GM19043 (cell line): ENCODE results near the gene MRO.
A peak's percentile ranks its signal among the peaks of the same experiment; 100 is the strongest.
"Not testable (repeated sequence)": the region's sequence is repeated elsewhere in the genome, so short reads cannot be mapped to it uniquely, and the experiment has no call there.

ENCODE experiments used
- ATAC-seq: cut with Tn5 transposase; IDR thresholded peaks from one replicate; pipeline ENCODE4 v1.9.1; 2021; ENCODE audit warnings: low read depth; ENCODE audit not compliant: unreplicated experiment

MRO gene

DNA sequence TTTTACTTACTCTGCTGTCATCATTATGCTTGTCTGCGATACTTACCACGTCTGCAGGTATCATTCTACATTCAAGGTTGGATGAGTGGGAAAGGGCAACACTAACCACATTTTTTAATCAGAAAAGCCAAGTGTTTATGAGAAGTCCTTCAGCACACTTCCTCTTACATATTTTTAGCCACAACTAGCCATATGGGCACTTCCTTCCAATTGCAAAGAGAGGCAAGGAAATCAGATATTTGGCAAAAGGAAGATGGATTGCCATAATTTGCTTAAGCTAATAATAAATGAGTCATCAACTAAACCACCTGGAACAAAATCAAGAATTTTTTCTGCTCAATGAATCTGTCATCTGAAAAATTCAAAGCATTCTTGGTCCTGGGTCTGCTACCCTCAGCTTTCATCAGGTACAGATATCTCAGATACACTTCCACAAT is 16.7 kb upstream of the MRO start:
- no peak for ATAC-seq

DNA sequence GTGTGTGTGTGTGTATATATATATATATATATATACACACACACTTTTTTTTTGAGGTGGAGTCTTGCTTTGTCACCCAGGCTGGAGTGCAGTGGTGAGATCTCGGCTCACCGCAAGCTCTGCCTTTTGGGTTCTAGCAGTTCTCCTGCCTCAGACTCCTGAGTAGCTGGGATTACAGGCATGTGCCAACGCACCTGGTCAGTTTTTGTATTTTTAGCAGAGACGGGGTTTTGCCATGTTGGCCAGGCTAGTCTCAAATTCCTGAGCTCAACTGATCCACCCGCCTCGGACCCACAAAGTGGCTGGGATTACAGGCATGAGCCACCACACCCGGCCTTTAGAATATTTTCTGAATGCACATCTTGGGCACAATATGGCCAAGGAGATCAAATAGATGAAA is 13.7 kb upstream of the MRO start:
- not testable (repeated sequence) for ATAC-seq

DNA sequence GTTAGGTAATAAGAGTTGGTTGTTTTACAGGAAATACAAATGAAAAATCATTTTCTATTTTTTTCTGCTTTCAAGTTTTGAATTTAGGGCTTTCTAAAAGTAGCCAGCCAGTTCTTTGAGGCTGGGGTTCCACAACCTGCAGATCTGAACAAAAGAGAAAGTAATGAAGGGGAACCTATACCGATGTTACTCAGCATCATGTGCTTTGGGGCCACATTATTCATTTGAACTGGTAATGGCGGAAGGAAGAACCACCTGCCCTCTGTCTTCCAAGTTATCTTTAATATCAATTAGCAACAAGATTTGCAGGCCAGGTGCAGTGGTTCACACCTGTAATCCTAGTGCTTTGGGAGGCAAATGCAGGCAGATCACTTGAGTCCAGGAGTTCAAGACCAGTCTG is 12.9 kb upstream of the MRO start:
- peak; percentile 54 for ATAC-seq

DNA sequence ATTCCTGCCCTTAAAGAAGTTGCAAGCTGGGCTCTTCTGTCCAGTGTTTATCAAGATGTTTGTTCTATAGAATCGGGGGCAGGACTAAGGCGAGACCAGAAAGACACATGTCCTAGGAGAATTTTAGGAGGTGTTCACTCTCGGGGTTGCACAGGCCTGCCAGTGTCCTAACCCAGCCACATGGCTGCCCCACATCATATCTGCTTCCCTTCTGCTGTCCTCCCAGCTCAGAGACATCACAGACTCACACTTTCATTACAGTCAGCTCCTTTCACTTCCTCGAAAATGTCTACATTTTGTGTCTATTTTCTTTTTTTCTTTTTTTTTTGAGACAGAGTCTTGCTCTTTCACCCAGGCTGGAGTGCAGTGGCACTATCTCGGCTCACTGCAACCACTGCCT is 10.7 kb upstream of the MRO start:
- ATAC-seq, result no peak

DNA sequence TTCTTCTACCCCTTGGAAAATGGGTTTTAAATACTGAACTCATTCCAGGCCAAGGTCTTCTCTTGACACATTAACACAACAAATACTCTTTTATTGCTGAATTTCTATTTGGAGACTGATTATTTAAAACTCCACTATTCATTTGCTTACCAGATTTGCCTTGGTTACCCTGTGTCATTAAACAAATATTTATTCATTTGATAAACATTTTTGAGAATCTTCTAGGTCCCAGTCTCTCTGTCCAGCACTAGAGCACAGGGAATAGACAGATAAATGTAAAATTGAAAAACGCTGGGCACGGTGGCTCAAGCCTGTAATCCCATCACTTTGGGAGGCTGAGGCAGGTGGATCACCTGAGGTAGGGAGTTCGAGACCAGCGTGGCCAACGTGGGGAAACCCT is 9.8 kb upstream of the MRO start:
- no peak for ATAC-seq

DNA sequence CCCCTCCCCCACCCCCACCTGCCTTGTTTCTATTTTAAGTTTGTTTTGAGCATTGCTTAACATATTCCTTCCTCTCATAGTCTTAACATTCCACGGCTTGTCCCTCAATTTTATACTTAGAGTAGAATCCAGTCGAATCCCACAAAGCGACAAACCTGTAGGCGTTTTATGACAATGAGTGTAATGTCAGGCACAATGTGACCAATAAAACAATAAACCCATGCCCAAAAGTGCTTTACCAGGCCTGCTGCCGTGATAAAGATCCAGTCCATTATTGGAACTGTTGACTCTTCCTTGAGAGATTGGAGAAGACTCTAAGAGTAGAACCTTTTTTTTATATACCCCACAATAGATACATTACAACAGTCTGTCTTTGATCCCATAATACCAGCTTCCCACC is 6.2 kb upstream of the MRO start:
- no peak for ATAC-seq

DNA sequence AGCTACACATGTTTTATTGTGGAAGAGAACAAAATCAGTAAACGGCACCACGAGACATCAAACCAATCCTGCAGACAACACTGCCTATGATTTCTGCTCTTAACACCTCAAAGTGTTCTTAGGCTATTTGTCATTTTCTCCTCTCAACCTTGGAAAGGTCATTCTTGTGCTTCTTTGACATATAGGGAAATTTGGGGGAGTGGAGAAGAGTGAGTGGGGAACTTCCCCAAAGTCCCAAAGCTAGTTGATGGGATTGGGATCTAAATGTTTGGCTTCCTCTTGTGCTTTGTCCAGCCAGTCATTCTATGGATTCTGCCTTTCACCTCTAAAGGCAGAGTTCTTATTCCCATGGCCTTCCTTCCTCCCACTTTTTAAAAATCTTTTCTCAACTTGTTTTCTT is 5.8 kb upstream of the MRO start:
- no peak for ATAC-seq

DNA sequence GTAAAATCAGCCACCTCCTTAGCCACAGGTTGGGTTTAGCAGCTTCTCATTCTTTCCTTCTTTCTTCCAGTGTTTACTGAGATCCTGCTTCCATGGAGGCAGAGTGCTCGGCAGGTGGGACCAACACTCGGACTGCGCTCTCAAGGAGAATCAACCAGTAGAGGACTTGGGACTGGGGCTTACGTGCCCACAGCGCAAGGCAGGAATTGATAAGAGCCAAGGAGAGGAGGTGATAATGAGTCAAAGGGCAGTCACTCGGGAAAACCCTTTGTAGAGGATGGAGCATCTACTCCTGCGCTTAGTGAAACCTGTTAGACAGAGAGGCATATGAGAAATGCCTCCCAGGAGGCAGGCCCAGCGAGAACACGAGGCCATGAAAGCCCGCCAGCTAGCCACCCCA is 2.9 kb upstream of the MRO start:
- ATAC-seq, result no peak

DNA sequence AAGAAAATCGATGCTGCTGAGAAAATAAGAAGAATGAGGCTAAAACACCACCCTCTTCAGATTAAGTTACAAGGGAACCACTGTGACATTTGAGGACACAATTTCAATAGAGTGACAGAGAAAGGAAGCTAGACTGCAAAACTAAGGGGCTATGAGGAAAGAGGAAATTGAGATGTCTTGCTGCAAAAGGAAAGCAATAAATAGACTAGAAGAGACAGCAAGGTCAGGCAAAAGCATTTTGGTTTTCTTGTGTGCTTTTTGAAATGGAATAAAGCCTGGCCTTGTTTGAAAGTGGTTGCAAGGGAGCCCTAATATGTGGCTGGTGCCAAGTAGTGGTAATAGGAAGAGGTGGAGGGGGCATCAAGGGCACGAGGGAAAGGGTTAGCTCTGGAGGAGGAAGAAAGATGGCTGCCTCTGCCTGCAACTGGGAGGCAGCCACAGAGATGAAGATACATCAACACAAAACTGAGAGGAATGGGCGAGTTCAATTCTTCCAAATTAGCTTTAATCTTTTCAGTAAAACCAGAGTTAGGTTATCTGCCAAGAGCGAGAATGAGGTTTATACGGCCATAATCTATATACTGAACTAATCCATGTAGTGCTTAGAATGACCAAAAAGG is 1.2 kb upstream of the MRO start:
- no peak for ATAC-seq

DNA sequence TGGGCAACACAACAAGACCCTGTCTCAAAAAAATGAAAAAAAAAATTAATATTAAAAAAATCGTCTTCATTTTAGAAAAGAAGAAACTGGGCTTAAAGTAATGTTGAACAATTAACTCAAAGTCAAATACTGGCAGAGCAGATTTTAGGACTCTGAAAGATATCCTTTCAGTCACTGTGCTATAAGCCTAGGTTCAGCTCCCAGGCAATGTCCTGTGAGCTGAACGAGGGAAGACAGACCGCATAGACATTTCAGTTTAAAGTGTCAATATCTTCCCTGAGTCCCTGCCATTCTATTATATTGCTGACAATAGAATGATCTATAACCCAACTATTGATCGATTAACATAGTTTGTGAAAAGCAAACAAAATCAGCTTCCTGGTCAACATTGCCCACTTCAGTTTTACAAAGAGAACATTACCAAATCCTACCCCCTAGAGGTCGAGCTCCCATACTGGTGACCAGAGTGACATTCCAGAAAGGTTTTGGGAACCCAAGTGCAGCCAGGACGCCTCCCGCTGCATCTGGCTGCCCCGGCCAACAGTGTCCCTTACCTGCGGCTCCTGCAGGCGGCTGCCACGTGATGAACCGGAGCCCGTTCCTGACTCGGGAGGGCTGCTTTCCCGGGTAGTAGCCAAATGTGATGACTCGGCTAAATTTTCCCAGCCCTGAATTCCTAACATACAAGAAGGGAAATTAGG is 639 bp downstream of the MRO start:
- no peak for ATAC-seq

DNA sequence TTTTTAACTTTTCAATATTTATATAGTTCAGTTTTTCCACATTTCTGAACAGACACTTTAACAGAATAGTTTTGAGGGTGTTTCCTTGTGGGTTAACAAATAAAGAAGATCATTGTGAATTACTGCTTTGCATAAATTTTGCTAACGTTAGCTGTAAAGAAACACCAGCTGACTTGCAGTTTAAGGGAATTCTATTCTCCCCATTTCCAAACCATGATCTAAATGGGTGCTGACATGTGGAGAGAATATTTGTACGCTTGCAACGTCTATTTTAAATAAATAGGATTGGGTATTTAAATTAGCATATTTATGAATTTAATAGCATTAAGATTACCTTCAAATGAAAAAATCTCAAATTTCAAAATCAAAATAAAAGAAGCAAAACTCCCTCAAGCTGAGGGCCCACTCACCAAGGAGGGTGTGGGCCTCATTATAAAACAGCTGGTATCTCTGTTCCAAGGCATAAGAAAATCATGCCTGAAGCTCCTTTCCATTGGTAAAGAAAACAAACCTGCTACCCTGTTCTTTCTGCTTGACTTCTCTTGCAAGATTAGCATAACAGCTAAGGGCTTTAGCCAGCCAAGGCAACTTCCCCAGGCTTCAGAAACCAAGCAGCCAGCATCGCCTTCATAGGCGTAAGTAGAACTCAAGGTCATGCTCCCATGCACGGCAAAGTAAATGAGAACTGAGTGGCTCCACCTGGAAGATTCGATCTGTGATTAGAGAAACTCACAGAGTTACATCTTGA is 3.2 kb downstream of the MRO start:
- no peak for ATAC-seq

DNA sequence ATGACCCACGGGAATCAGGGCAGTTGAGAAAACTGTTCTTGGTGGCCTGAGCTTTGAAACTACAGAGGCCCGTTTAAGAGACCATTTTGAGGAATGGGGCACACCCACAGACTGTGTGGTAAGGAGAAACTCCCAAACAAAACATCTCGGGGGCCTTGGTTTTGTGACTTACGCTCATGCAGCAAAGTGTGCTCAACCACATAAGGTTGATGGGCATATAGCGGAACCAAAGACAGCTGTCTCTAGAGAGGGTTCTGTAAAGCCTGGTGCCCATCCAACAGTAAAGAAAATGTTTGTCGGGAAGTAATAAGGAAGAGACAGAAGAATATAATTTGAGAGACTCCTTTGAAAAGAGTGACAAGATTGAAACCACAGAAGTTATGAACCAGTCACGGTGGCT is 5.4 kb downstream of the MRO start:
- ATAC-seq, result no peak

DNA sequence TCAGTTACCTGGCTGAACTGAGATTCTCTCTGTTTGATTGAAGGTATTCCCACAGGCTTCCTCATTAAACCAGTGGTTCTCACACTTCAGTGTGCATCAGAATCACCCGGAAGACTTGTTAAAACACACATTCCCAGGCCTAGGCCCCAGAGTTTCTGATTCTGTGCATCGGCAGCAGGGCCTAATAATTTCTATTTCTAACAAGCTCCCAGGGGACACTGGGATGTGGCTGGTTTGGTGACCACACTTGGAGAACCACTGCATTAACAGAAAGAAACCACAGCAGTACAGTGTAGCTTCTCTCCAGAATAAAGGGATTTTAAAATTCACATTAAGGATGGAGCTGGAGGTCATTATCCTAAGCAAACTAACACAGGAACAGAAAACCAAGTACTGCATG is 6.5 kb downstream of the MRO start:
- ATAC-seq, result no peak

DNA sequence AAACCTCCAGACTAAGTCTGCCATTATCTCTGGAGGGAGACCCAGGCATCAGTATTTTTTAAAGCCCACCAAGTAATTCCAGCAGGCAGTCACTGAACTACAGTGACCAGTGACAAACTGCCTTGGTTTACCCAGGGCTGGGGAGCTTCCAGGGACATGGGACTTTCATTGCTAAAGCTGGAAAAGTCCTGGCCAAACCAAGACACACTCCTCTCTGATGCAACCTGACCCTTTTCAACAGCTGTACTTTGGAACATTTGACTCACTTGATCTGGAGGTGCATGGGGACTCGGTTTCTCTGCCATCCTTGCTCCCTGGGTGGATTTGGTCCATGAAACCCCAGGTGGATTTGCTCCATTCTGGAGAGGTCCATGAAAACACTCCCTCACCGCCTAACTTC is 7.0 kb downstream of the MRO start:
- no peak for ATAC-seq

DNA sequence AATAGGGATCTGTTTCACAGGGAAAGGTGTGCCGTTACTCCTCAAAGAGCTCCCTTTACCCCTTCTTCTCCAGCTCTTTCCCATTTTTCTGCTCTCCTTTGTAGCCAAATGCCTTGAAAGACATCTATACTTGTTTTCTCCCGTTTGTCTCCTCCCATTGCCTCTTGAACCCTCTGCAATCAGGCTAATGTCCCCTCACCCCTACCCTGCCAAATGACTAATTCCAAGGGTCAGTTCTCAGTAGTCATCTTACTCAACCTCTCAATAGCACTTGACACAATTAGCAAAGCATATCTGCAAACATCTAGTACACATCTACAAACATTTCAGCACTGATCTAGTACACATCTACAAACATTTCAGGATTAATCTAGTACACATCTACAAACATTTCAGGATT is 12.6 kb downstream of the MRO start:
- no peak for ATAC-seq

DNA sequence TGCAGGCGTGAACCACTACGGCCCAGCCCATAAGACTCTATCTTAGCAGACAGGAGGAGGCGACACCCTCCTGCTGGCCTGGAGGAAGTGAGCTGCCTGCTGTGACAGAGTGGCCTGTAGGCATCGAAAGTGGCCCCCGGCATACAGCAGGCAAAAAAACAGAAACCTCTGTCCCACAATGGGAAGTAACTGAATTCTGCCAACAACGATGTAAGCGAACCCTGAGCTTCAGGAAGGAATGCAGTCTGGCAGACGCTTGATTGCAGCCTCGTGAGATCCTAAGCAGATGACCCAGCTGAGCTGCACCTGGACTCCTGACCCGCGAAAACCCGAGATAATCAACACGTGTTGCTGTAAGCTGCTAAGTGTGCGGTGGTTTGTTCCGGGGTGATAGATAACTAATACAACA is 13.6 kb downstream of the MRO start:
- no peak for ATAC-seq

DNA sequence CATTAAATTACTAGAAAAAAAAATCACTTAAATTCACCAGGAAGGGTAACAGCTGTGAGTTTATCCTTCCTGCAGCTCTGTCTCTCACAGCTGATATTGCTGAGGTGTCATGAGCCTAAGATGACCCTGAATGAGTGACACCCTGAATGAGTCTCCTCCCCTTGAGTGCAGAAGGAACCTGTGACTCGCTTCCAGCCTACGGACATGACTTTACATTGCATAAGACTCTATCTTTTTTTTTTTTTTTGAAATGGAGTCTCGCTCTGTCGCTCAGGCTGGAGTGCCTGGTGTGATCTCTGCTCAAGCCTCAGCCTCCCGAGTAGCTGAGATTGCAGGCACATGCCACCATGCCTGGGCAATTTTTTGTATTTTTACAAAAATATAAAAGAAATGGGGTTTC is 14.1 kb downstream of the MRO start:
- ATAC-seq, result no peak

DNA sequence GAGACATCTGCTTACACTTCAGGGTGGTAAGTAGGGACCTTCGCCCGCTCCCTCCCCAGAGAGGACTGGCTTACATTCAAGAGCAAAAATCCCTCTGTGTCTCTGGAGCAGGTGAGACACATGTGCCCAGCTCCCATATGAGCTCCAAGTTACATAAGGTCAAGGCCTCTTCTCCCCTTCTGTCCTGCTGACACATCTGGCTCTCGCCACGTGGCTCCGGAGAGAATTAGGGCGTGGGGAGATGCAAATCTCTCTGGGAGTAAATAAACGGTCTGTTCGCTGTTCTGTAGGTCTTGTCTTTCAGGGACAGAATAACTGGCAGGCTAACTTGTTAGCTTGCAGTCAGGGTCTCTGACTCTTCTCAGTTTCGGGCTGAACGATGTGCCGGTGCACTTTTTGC is 16.2 kb downstream of the MRO start:
- ATAC-seq, result no peak

DNA sequence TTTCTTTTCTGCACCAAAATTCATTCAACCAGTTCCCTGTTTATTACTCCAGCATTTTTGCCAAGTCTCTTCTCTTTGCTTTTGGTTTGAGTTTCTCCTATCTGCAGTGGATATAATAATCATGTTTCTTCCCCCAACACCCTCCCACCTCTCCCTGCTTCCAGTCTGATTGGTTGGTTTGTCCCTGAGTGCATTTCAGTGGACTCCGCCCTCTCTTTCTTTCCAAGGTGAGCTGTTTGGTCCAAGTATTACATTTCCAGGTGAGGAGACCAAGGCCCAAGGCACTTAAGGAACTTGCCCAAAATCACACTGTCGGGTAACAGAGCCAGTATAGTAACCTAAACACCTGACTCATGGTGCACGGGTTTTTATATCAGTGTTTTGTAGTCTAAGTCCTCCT is 17.7 kb downstream of the MRO start:
- ATAC-seq, result no peak

DNA sequence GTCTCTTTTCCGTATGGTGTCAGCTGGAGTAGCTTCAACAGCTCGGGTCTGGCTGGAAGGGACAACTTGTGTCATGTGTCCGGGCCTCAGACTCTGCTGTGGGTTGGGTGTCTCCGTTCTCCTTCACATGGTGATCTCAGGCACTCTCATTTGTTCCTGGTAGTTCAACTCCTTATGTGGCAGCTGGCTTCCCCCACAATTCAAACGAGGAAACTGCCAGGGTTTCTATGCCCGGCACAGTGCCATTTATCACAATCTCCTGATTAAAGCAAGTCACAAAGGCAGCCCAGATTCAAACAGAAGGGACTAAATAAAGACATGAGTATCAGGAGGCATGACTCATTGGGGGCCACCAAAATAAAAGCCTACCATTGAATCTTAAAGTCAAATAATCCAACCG is 22.7 kb downstream of the MRO start:
- no peak for ATAC-seq

DNA sequence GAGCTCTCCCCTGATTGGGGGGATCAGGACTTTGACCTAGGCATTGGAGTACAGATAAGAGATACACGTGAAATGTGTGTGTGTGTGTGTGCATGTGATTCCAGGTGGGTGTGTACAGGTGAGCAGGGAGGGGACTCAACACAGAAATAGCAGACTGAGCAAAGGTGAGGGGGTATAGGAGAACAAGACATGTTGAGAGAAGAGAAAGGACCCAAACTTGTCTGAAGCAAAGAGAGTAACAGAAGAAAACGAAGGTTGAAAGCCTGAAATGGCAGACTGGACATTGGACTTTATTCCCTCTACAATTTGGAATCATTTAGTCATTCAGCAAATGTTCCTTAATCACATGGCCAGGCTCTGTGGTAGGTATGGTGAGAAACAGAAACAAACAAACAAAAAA is 23.3 kb downstream of the MRO start:
- ATAC-seq, result no peak
